Adrenal gland (tissue), 12 donors: ENCODE data around the gene ADK. TPM values are rescaled to one million over a fixed set of nuclear protein-coding genes. Genes with fewer than 3 reads are reported as not detected.

Source experiments
- DNase-seq, 7 donors: peaks; one replicate each; pipeline ENCODE4 v3.0.0-alpha.2; 2019 to 2020
- H3K27ac ChIP-seq, 5 donors: fragments of 200-600 bp; sonication (generic) in 4 of 5; 1 replicate in 3 of 5; 2 replicates in 2 of 5; pipeline versions ENCODE4 v1.5.1 to v1.8.0; 2016 to 2020; ENCODE audit warnings: mild to moderate bottlenecking in 1 of 5
- H3K27me3 ChIP-seq: fragments of 200-600 bp; 2 replicates; pipeline ENCODE4 v1.8.0; 2021
- H3K36me3 ChIP-seq, 2 donors: fragments of 200-600 bp; replicated peaks in 1 of 2; 1 replicate in 1 of 2; 2 replicates in 1 of 2; pipeline versions ENCODE4 v1.5.1 to v1.8.0; 2018 to 2022
- H3K4me1 ChIP-seq, 2 donors: fragments of 200-600 bp; replicated peaks in 1 of 2; 1 replicate in 1 of 2; 2 replicates in 1 of 2; pipeline versions ENCODE4 v1.5.1 to v1.8.0; 2018 to 2021
- H3K4me3 ChIP-seq, 4 donors: fragments of 200-600 bp; sonication (generic) in 3 of 4; one replicate each; pipeline ENCODE4 v1.5.1; 2016 to 2018
- H3K9me3 ChIP-seq, 3 donors: fragments of 200-600 bp; sonication (generic) in 1 of 3; replicated peaks in 1 of 3; 1 replicate in 2 of 3; 2 replicates in 1 of 3; pipeline versions ENCODE4 v1.5.1 to v1.8.0; 2016 to 2021
- CTCF ChIP-seq, 6 experiments: fragments of 450-650 bp in 4 of 6; fragments of 200-600 bp in 2 of 6; sonication (generic) in 1 of 6; IDR thresholded peaks; 1 replicate in 5 of 6; 2 replicates in 1 of 6; pipeline versions ENCODE4 v1.5.1 to v1.8.0; 2016 to 2021; ENCODE audit warnings: antibody characterized with exemption in 6 of 6, mild to moderate bottlenecking in 2 of 6, moderate library complexity in 1 of 6
- POLR2A ChIP-seq, 2 donors: fragments of 450-650 bp; IDR thresholded peaks; one replicate each; pipeline ENCODE4 v1.6.1; 2017; ENCODE audit warnings: antibody characterized with exemption in 2 of 2, mild to moderate bottlenecking in 2 of 2, moderate library complexity in 1 of 2
- WGBS, 4 donors: extraction: QIAGEN DNeasy Blood & Tissue Kit in 2 of 4; methylation state at CpG; one replicate each; pipeline versions ENCODE4 v1.1.5 to v1.1.7; 2013 to 2017; 5-methylcytosine and 5-hydroxymethylcytosine counted together
- intact Hi-C, 2 donors: fragments of 100-400 bp; cut with DNase I; formaldehyde crosslinking; loops; one replicate each; pipeline versions ENCODE4 v1.14.1 to v1.15.0; 2022 to 2023
- polyA plus RNA-seq, 3 donors: library from polyadenylated mRNA; stranded (reverse); fragments of 200-250 nt in 2 of 3; fragments of 350-450 nt in 1 of 3; fragmentation: Illumina TruSeq in 1 of 3; extraction: RNeasy Lipid Tissue Mini Kit (QIAGEN cat#74804) in 1 of 3; gene quantifications; one replicate each; pipeline ENCODE4 v1.2.3, GENCODE V29; 2013 to 2014
- total RNA-seq, 9 donors: library from RNA; depleted of rRNA in 4 of 9; stranded (reverse); fragments of >200 nt in 4 of 9; fragments of 120-200 nt in 1 of 9; fragmentation: NEBNext Ultra II Directional in 1 of 9; extraction: Animal tissue kit (Norgen Biotek cat#: 25700) in 1 of 9; gene quantifications; one replicate each; pipeline versions ENCODE4 v1.1.0 to v1.2.4, GENCODE V29; 2013 to 2023
- donor health status: healthy with polysubstance abuse.
- donor health status: Bipolar disorder and iron deficiency.
- donor health status: DM: yes; HTN: yes; CAD: no.
- donor health status: DM: no; HTN: no; CAD: no.
- donor health status: DM: no; HTN: no; CAD: no.
- donor health status: DM: yes; HTN: yes; CAD: no.

ADK gene
- total and polyA plus RNA-seq, 12 donors: 8.2 to 45.5 (median 22.2) TPM

GRCh38 chr10:74305730-74306129 is 154.7 kb downstream of the ADK start:
- Histone ChIP-seq H3K9me3 (no peaks in the 10 kb centered on the region), H3K4me1 (no peaks in the 10 kb centered on the region), H3K4me3 (no peak overlapping the region), H3K36me3 (no peaks in the 10 kb centered on the region), H3K27me3 (no peaks in the 10 kb centered on the region), H3K27ac (no peak overlapping the region)
- TF ChIP-seq POLR2A (IDR thresholded peaks at IDR 0.05): no peak
- no peak for TF ChIP-seq CTCF (IDR thresholded peaks at IDR 0.05)
- DNase-seq: no peak
- intact Hi-C loops: no loop called here
- 94 to 97% (median 96%) methylated on average over 3 of the region's 3 CpGs for WGBS, 4 donors

GRCh38 chr10:74306227-74306982 is 155.4 kb downstream of the ADK start:
- Histone ChIP-seq H3K27ac (no peak overlapping the region), H3K4me1 (no peaks in the 10 kb centered on the region), H3K4me3 (no peak overlapping the region), H3K36me3 (no peaks in the 10 kb centered on the region), H3K9me3 (no peaks in the 10 kb centered on the region), H3K27me3 (no peaks in the 10 kb centered on the region)
- no peak for DNase-seq
- no peak for TF ChIP-seq POLR2A (IDR thresholded peaks at IDR 0.05)
- no peak for TF ChIP-seq CTCF (IDR thresholded peaks at IDR 0.05)
- WGBS, 4 donors: 58 to 94% (median 70%) methylated on average over 3 of the region's 3 CpGs
- intact Hi-C loops: no loop called here

GRCh38 chr10:74307061-74307651 is 156.1 kb downstream of the ADK start:
- TF ChIP-seq CTCF (IDR thresholded peaks at IDR 0.05) (no peak), POLR2A (IDR thresholded peaks at IDR 0.05) (no peak)
- no peak overlapping the region for H3K4me3 ChIP-seq
- 76 to 83% (median 80%) methylated on average over 3 of the region's 3 CpGs for whole genome bisulfite sequencing, 4 donors

GRCh38 chr10:74310652-74311257 is 159.7 kb downstream of the ADK start:
- H3K36me3 ChIP-seq: no peaks in the 10 kb centered on the region
- H3K9me3 ChIP-seq: no peaks in the 10 kb centered on the region
- no peaks in the 10 kb centered on the region for H3K4me1 ChIP-seq
- H3K27me3 ChIP-seq: no peaks in the 10 kb centered on the region
- no peak overlapping the region for H3K27ac ChIP-seq
- intact Hi-C loops: no loop called here
- no peak for TF ChIP-seq POLR2A (IDR thresholded peaks at IDR 0.05)
- TF ChIP-seq CTCF (IDR thresholded peaks at IDR 0.05): no peak
- 94 to 96% (median 95%) methylated on average over 2 of the region's 2 CpGs for WGBS, 4 donors
- H3K4me3 ChIP-seq: no peak overlapping the region
- no peak for DNase-seq

More at GRCh38 chr10:74307061-74307651, 156.1 kb downstream of the ADK start:
- Histone ChIP-seq H3K27ac (no peak overlapping the region), H3K9me3 (no peaks in the 10 kb centered on the region), H3K27me3 (no peaks in the 10 kb centered on the region), H3K4me1 (no peaks in the 10 kb centered on the region), H3K36me3 (no peaks in the 10 kb centered on the region)
- no peak for DNase-seq
- intact Hi-C loops: no loop called here
